Activated T-cell treated with anti-CD3 and anti-CD28 coated beads, Interleukin-2, amount 50 U/mL, for 48 hours (primary cell): Measurements from ENCODE around the gene SPON2.
A peak's percentile ranks its signal among the peaks of the same experiment; 100 is the strongest.

Experiments
- DNase-seq, 2 experiments: peaks; one replicate each; pipeline ENCODE4 v3.0.0-alpha.2; 2020

Gene SPON2

DNA sequence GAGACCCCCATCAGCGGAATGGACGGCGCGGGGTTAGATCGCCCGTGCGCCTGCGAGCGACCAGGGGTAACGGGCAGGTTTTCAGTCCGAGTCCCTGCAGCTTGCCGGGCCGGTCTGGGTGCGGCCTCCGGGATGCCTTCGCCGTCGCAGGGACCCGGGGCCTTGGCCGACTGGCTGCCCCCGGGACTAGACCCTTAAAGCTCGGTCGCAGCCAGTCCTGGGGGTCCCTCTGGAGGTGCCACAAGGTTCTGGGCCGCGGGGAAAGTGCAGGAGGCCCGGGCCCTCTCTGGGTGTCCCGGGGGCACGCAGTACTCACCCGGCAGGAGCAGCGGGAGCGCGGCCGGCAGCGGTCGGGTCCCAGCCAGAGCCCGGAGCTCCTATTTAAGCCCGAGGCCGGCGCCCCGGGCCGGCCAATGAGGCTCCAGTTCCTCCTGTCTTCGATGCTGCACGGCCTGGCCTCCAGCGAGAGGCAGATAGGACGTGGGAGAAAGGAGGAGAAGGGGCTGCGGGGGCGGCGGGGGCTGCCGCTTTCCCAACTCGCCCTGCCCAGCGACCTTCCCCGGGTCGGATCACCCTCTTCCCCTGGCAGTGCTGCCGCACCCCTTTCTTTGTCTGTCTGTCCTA is at the start of gene SPON2:
Gene SPON2, minus strand, starts transcription at position 356 of the 624 bp plus-strand sequence.
- no peak for DNase-seq

DNA sequence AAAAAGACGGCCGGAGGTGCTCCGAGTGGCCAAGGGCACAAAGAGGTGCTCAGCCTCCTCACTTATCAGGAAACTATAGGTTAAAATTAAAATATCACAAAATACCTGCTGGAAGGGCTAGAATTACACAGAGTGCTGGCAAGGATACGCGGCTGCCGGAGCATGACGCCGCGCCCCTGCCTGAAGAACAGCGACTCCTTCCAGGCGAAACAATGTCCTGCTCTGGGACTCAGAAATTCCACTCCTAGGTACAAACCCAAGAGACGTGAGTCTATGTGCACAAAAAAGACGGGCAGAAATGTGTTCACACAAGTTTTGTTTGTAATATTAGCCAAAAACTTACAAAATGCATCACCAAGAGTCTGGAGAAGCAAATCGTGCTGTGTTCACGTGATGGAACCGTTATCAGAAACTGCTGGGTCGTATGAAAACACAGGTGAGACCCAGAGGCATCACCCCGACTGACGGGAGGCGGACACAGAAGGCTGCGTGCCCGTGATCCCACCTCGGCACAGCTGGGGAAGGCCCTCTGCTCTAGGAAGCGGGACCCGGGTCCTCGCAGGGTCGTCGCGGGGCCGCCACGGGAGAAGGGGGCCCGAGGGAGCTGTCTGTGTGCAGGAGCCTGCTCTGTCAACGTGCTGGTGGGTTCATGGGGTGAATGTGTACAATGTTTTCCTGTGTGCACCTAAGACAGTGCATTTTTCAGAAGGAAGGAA is 48.9 kb upstream of the SPON2 start:
- DNase-seq = no peak

DNA sequence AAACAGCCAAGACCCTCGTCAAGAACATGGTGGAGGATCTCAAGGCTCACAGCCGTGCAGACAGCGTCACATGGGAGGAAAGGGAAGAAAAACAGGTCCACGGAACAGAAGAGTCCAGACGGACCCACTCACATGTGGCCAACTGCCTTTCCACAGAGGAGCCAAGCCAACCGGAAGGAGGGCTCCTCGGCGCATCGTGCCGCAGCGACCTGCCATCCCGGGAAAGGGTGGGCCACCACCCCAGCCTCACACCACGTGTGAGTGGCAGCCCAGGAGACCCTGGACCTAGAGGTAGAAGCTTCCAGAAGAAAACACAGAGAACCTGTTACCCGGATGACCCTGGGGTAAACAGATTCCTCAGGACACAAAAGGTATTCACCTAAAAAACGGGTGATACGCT is 48.2 kb upstream of the SPON2 start:
- DNase-seq = no peak

DNA sequence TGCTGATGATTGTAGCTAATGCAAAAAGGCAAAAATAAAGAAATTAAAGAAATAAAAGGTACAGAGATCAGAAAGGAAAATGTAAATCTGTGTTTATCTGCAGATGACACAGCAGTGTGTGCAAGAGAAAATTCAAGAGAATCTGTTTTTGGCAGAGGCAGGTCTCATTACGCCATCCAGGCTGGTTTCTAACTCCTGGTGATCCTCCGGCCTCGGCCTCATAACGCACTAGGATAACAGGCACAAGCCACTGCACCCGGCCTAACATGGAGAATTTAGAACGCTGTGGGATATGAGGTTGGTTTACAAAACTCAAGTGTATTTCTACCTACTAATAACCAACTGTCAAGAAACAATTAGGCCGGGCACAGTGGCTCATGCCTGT is 47.2 kb upstream of the SPON2 start:
- DNase-seq = no peak

DNA sequence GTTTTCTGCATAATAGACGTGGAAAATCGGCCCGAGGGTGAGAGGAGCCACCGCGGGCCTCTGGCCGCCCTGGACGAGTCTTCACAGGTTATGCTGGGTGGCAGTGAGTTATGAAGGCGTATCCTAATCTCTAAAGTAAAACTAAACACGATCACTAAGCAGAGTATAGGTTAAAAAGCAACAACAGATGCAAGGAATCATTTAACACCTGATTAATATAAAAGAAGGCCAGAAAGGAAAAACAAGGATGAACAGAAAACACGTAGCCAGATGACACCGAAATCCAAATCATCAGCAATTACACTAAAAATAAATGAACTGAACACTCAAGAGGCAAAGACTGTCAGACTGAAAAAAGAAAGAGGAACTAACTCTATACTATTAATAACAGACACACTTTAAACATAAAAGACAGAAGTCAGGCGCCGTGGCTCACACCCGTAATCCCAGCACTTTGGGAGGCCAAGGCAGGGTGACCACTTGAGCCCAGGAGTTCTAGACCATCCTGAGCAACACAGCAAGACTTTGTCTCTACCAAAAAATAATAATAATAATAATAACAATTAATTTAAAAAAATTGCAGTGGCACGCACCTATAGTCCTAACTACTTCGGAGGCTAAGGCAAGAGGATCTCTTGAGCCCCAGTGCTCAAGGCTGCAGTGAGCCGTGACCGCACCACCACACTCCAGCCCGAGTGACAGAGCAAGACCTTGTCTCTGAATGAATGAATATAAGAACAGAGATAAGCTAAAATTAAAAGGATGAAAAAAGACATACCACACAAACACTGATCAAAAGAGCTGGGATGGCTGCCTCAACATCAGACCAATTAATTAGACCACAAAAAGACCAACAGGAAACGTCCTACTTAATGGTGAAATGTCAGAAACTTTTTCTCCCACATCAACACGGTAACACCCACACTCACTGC is 46.5 kb upstream of the SPON2 start:
- no peak for DNase-seq

DNA sequence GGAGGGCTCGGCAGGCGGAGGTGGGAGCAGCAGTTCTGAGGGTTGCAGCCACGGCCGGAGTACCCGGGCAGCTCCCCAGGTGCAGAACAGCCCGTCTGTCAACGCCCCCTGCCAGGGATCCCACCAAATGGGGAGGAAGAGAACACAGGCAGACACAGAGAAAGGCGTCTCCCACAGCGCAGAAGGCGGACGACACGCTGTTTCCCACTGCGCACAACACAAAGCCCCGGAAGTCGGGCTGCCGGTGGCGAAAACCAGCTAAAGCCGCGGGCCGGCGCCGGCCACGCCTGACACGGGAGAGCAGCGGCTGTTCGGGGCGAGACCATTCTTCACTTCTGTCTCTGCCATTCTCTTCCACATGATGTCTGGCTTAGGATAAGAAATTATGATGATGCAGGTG is 45.0 kb upstream of the SPON2 start:
- DNase-seq = no peak

DNA sequence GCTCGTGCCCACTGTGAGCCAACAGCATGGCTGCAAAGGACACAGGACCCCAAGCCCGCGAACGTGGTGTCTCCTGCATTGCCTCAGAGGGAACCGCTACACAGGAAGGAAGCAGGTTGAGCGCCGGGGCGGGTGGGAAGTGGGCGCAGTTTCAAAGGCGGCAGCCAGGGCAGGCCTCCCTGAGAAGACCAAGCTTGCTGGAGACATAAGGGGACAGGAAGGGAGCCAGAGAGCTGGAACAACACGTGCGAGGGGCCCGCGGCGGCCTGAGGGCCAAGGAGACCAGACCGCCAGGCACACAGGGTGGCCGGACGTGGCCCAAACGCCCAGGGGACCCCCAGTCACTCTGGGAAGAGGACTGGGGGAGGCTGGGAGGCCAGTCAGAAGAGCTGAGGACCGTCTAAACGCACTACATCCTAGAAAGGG is 44.5 kb upstream of the SPON2 start:
- peak; percentile 81 to 84 for DNase-seq

DNA sequence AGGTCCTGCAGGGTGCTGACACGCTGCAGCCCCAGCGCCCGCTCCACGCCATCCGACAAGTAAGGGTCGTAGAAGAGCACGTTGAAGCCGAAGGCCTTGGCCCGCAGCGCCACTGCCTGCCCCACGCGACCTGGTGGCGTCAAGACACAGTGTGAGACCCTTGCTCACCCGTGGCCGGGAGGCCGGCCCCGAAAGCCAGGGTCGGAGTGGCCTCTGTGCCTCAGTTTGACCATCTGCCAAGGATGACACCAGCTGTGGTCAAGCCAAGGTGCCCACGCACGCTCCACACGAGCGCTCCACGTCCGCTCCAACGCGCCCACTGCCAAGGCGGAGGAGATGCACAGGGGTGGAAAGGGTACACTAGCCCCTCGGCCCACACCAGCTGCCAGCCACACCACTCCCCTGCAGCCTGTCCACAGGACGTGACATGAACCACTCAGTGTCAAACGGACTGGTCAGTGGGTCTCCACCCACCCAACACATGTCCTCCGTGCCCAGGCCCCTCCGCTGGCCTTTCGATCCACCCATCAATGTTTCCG is 43.8 kb upstream of the SPON2 start:
- DNase-seq = no peak

DNA sequence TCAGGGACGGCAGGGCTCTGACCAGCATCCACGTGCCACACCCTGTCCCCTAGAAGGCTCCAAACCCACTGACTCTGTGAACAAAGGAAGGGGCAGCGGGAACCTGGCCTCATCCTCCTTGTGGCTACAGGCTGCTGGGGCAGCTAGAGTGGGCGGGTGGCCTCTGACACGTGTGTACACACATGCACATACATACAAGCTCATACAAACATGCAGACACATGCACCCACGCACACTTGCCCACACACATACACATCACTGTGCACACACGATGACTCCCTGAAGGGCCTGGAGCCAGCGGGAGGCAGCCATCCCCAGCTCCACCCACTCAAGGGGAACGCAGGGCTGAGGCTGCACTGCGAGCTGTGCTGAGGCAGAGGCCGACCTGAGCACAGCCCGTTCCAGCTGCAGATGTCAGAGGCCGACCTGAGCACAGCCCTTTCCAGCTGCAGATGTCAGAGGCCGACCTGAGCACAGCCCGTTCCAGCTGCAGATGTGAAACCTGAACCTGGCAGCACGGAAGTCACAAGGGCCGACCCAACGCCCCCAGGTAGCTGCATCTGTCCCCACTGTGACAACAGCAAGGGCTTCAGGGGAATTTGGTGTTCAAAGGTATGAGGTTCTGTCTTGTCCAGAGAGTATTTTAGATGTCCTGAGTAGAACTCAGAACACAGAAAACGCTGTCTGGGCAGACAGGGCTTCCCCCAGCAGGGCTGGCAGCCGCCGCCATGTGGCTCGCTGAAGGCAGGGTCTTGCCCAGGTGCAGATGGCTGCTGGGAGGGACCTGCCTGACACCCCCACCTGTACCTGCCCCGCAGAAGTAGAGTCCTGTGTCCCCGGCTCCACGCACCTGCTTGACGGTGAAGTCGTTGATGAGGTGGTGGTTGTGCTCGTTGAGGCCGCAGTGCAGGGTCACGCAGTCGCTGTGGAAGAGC is 43.0 kb upstream of the SPON2 start:
- no peak for DNase-seq

DNA sequence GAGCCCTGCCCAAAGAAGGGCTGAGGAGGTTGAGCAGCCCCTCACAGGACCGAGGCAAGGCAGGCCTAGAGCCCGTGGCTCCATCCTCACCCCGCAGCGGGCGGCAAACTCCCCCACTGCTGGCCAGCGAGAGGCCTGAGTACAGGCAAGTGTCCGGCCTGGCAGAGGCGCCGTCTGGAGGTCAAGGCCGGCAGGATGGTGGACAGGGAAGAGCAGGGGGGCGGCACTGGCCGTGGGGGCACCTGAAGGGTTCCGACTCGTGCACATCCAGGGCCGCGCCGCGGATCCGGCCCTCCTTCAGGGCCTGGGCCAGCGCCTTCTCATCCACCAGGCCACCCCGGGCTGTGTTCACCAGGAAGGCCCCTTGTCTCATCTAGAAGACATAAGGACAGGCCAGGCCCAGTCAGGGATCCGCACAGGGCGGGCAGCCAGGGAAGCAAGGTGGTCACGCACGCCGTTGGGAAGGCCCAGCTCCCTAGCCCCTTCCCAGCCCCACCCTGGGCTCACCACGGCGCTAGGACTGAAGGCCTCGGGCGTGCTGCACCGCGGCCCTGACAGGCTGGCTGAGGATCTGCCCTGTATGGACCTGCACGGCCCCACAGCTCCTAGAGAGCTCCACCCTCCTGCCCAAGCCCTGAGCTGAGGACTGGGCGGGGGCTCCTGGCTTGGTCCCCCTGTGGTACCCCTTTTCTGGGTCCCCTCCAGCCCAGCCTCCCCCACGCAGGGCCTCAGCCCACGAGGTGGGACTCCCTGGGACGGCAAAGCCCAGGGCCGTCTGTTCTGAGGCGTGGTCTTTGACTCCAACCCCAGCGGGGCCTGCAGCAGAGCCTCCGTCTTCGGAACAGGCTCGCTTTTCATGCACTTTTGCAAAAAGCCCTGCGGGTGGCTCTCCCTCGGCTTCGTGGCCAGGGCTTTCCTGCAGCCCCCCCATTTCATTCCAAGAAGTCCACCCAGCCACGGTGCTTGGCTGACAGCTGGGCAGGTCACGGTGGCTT is 42.0 kb upstream of the SPON2 start:
- no peak for DNase-seq

DNA sequence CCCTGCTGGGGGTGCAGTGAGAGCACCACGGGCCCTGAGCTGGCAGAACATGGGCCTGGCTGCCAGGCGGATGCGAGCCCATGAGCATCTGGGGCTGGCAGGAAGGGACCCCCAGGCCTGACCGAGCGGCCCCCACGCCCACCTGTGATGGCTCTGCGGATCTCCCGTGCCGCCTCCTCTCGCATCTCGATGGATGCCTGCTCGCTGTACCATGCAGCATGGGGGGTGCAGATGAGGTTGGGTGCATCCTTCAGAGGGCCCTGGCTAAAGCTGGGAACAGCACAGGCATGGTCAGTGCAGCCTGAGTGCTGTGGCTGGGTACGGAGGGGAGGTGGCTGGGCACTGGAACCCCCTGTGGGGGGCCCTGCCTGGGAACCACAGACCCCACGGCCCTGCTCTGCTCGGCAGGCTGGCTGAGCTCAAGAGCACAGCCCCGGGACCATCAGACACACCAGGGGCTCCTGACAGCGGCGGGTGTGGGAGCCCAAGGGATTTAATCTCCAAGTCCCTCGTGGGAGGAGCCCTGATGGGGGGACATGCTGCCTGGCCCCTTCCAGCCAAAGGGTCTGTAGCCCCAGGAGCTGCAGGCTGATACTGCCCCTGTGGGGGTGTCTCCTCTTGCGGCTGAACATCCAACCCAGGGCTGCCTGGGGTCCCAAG is 41.1 kb upstream of the SPON2 start:
- DNase-seq = no peak

DNA sequence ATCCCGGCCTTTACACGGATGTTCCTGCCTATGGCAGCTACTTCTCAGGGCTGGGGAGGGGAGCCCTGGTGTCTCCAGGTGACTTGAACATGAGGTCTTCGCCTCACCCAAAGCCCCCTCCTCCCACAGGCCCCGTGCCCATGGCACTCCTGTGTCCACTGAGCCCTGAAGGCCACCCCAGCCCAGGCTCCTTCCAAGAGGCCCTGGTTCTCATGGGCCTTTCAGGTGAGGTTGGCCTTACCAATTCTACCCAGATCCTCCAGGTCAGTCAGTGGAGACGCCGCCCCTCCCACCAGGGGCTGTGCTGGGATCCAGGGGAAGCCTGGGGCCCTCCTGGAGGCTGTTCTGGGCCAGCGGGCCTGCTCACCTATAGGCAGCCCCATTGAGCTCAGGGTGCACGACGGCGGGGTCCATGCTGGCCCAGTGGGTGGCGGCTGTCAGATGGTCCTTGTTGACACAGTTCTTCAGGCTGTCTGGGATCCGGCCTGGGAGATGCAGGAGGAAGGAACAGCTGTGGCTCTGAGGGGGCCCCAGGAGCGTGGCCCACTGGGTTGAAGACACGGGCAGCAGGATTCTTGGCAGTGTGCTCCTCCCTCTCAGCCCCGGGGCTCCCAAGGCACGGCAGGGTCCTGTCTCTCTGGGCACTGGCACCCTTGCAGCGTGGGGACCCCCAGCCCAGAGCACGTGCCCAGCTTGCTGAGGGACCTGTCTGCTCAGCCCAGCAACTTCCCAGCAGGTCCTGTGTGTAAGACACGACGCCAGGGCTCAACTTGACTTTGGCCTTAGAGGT is 40.4 kb upstream of the SPON2 start:
- DNase-seq = no peak

DNA sequence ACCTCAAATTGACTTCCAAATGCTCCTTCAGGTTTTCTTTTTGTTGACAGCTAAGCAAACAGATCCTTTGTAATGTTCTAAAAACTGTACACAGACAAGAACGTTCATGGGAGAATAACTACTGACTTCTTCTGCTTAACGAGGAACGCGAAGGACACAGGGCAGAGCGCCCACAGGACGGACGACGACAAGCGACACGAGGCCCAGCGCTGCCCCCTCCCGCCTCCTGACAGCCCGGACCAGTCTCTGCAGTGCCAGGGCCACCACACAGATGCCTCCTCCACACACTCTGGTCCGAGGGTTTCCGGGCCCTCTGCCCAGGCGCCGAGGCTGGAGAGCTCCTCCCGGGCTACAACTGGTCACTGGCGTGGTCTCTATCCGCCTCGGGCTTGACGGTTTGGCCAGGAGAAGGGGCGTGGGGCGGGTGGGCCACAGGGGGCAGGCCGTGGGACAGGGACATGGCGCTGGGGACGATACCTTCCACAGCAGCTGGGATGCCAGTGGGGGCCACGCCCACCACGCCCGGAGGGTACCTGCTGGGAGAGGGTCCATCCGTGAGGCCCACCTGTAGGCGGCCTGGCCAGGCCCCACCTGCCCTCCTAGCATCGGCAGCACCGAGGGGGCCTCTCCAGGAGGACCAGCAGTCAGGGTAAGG is 39.6 kb upstream of the SPON2 start:
- DNase-seq = no peak

DNA sequence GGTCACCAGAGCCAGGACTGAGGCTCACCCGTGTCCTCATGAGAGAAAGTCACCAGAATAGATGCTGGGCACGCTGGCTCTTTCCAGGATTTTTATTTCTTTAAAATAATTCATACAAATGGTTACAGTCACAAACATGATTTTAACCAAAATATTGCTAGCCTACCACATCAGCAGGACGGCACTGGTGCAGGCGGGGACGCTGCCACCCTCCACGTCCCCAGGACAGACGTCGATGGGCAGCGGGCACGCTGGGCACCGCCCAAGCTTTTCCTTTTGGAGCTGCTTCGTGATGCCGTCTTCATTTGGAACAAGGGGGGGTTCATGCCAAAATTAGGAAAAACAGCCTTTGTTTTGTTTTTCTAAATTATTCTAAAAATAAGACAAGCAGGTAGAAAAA is 39.0 kb upstream of the SPON2 start:
- DNase-seq = no peak

DNA sequence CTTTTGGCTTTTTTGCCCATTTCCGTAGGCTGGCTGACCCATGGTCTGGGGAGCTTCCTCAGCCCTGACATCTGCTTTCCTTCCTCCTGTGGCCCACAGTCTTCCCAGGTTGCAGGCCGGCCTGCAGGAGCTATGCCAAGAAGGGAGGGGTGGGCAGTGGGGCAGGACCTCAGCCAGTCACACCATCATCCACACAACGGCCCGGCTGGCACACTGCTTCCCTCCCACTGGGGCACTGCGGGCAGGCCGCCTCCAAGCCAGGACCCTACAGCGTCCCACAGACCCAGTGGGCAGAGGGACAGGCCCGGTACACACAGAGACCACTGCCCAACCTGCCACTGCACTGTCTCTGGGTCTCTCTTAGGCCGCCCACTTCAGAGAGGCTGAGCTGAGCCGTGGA is 38.6 kb upstream of the SPON2 start:
- no peak for DNase-seq

DNA sequence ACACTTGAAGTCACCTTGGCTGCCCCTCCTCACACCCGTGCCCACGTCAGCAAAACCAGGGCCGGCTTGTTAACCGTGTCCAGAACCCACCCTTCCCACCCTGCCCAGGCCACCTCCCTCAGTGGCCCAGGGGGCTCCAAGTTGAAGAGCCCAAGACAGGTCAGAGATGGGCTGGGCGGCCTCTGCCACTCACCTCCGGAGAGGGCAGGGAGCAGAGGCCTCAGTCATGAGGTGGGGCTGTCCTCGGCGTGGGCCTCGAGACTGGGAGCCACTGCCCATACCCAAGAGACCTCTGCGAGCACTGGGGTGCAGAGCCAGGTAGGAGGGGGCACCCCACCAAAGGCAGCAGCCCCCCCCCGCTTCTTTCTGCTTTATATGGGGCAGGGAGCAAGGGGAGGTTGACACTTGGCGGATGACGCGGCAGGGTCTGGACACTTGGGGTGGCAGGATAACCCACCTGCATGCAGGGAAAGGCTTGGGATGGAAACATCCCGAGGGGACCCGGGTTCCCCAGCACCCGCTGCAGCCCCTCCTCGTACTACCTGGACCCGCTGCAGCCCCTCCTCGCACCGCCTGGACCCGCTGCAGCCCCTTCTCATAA is 38.0 kb upstream of the SPON2 start:
- DNase-seq = no peak

DNA sequence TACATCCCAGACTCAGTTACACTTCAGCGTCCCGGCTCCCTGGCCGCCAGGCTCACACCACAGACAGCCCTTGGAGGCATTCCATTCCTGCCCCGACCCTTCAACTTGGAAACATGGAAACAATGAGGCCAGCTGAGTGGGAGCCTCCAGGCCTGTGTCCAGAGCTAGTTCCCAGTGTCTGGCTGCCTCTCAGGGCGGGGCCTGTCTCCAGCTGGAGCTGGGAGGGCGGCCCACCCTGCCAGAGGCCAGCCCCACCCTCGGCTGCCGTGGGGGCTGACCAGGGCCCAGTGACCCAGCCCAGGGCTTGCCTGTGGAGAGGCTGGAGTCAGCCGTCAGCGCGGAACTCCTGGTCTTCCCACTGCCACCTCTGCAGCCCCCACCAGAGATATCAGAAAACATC is 37.4 kb upstream of the SPON2 start:
- no peak for DNase-seq

DNA sequence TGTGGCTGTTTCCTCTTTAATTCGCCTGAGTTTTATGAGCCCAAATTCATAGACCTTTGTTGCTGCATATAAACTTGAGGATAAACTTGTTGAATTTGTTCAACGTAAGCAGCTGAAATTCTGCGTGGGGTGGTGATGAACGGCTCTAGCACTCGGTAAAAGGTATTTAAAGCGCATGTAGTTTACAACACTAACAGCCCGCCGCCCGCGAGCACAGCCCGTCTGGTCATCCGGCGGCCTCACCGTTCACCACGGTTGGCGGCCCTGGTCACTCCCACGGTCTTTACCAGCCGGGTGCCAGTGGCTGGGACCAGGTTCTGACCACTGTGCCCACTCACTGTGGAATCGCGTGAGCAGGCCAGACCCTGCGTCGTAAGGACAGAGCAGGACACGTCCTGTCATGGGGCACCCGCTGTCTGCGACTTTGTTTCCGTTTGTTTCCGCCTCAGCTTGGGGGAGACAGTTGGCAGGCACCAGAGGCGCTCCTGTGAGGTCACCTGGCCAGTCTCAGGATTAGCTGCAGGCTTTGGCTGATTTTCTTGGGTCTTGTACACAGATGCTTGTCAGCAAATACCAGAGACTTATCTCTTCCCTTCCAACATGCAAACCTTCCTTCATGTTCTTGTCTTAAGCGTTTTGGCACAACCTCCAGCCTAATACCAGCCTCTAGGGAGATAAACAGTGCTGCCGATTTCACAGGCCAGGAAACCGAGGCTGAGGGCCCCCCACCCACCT is 36.8 kb upstream of the SPON2 start:
- no peak for DNase-seq
